ENCODE measurements around the gene PRMT2.

DNA sequence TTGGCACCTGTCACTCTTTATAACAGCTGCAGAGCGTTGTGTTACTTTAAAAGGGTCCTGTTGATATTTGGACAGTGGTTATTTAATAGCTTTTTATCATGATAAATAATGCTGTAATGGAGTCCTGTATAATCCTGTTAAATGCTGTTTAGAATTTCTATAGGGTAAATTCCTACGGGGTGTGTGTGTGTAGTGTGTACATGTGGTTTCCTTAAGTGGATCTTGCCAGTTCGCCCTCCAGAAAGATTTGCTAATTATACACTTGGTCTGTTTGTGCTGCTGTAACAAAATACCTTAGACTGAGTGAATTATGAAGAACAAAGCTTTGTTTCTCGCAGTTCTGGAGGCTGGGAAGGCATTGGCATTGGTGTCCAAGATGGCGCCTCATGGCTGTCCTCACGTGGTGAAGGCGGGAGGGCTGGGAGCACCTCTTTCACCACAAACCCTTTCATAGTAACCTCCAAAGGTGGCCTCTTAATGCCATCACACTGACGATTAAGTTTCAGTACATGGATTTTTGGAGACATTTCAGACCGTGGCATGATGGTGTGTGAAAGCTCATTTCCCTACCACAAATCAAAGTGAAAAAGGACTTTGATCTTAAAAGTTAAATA, 11.2 kb downstream of the PRMT2 start:
- TF ChIP-seq CTCF (IDR thresholded peaks at IDR 0.05) (no peak), EZH2 (IDR thresholded peaks at IDR 0.05) (no peak), EZH2phosphoT487 (IDR thresholded peaks at IDR 0.05) (no peak)
